ENCODE measurements around the gene FIS1.

Gene FIS1

DNA sequence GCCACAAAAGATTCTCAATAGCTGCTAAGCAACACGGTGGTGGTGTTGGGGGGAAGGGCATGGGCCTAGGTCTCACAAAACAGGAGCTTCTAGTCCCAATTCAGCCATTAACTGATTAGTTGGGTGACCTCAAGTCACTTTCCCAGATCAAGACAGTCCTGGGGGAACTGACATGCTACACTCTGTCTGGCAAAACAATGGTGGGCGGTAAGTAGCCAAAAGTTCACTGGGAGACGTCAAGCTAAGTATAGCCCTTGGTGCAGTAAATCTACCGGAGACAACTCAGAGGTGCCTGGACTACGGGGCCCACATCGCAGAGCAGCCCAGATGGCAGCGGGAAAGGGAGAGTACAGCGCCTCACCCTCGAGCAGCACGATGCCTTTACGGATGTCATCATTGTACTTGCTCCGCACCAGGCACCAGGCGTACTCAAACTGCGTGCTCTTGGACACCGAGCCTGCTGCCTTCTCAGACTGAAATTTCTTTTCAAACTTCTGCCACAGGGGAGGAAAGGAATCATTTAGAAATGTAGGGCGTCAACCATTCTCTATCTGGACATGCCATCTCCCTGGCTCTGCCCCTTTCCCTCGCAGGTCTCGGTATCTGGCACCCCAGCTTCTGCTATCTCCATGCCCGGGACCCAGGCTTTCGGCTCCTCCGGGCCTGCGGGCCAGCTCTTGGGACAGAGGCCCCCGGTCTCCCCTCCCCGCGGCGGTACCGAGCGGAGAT is 1.1 kb downstream of the FIS1 start:
- H3K4me1 ChIP-seq (ENCODE audit: insufficient read depth, low read length): peaks cover 14% of the 10 kb centered on the region; the same call in 1 of the 2 replicates
- H3K36me3 ChIP-seq (ENCODE audit: insufficient read depth, low read length): peaks cover 3% of the 10 kb centered on the region; the same call in 1 of the 2 replicates

DNA sequence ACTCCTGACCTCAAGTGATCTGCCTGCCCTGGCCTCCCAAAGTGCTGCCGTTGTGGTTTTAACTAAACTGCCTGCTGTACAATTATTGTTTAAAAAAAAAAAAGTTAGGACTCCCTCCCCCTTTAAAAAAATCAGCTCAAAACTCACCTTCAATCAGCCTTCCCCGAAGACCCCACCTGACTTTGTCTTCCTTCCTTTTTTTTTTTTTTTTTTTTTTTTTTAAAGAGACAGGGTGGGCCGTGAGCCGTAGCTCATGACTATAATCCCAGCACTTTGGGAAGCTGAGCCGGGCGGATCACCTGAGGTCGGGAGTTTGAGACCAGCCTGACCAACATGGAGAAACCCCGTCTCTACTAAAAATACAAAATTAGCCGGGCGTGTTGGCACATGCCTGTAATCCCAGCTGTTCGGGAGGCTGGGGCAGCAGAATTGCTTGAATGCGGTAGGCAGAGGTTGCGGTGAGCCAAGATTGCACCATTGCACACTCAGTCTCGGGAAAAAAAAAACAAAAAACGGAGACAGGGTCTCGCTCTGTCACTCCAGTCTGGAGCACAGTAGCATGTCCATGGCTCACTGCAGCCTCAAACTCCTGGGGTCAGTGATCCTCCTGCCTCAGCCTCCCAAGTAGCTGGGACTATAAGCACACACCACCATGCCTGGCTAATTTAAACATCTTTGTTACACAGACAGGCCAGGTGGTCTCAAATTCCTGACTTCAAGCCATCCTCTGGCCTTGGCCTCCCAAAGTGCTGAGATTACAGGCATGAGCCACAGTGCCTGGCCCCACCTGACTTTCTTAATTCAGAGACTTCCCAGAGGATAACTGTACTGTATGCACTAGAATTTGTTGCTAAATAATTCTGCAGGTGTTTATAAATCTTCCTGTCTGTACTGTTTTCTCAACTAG is 3.2 kb downstream of the FIS1 start:
- no peak overlapping the region for H3K9ac ChIP-seq (ENCODE audit: low read depth, low read length)
- peaks cover 3% of the 10 kb centered on the region; the same call in 1 of the 2 replicates for H3K36me3 ChIP-seq (ENCODE audit: insufficient read depth, low read length)
- peaks cover 32% of the 10 kb centered on the region; the same call in 1 of the 2 replicates for H3K4me1 ChIP-seq (ENCODE audit: insufficient read depth, low read length)

More for the DNA sequence above, 1.1 kb downstream of the FIS1 start:
- Histone ChIP-seq H3K9me3 (ENCODE audit: control insufficient read depth, insufficient read depth, low read length) (no peaks in the 10 kb centered on the region), H3K9ac (ENCODE audit: low read depth, low read length) (peak overlapping the region; percentile 100)

DNA sequence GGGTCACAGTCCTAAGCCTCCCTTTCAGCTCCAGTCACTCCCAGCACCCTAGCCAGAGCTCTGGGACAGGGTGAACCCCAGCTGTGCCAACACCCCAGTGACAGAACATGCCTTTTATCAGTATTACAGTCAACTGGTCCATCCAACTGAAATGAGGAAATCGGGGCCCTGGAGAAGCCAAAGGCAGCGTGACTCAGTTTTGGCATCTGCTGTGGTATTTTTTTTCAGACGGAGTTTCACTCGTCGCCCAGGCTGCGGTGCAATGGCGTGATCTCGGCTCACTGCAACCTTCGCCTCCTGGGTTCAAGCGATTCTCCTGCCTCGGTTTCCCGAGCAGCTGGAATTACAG is 3.9 kb downstream of the FIS1 start:
- Histone ChIP-seq H3K9me3 (ENCODE audit: control insufficient read depth, insufficient read depth, low read length) (no peaks in the 10 kb centered on the region), H3K36me3 (ENCODE audit: insufficient read depth, low read length) (peaks cover 3% of the 10 kb centered on the region; the same call in 1 of the 2 replicates), H3K9ac (ENCODE audit: low read depth, low read length) (no peak overlapping the region), H3K4me1 (ENCODE audit: insufficient read depth, low read length) (peaks cover 32% of the 10 kb centered on the region; the same call in 1 of the 2 replicates)

More for the DNA sequence above, 3.2 kb downstream of the FIS1 start:
- no peaks in the 10 kb centered on the region for H3K9me3 ChIP-seq (ENCODE audit: control insufficient read depth, insufficient read depth, low read length)

DNA sequence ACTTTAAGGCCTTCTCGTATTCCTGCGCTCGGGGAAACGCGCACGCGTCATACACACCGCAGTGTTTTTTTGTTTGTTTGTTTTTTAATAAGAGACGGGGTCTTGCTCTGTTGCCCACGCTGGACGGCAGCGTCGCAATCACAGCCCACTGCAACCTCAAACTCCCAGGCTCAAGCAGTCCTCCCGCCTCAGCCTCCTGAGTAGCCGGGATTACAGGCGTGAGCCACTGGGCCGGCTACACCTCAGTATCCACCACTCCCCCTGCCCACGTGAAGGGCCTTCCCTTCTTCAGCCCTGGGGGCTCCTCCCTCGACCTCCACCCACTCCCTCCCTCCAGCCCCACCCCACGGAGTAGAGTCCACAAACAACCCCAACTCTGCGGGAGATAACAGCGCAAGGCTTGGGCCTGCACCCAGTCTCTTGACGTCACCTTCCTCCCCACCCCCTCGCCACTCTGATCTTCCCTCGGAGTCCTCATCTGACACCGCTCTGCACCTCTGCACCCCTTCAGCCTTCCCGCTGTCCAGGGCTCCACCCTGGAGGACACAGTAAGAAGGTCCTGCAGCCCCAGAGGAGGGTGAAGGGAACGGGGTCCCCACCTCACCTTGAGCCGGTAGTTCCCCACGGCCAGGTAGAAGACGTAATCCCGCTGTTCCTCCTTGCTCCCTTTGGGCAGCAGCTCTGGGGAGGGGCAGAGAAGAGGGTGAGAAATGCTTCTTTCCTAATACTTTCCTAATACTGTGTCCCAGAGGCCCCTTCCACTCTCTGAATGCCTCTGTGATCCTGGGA is 4.5 kb downstream of the FIS1 start:
- Histone ChIP-seq H3K36me3 (ENCODE audit: insufficient read depth, low read length) (peaks cover 3% of the 10 kb centered on the region; the same call in 1 of the 2 replicates), H3K4me1 (ENCODE audit: insufficient read depth, low read length) (peaks cover 32% of the 10 kb centered on the region; the same call in 1 of the 2 replicates), H3K9ac (ENCODE audit: low read depth, low read length) (no peak overlapping the region), H3K9me3 (ENCODE audit: control insufficient read depth, insufficient read depth, low read length) (no peaks in the 10 kb centered on the region)

DNA sequence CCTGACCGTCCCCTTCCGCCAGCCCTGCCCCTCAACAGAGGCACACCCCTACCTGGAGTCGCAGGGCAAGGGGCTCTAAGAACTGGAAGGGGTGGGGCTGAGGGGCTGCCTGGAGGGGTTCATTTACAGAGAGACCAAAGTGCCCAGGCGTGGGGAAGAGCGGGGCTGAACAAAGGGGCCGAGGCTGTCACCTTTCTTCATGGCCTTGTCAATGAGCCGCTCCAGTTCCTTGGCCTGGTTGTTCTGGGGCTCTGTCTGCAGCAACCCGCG is 5.0 kb downstream of the FIS1 start:
- Histone ChIP-seq H3K4me1 (ENCODE audit: insufficient read depth, low read length) (peaks cover 32% of the 10 kb centered on the region; the same call in 1 of the 2 replicates), H3K9me3 (ENCODE audit: control insufficient read depth, insufficient read depth, low read length) (no peaks in the 10 kb centered on the region), H3K36me3 (ENCODE audit: insufficient read depth, low read length) (peaks cover 3% of the 10 kb centered on the region; the same call in 1 of the 2 replicates), H3K9ac (ENCODE audit: low read depth, low read length) (no peak overlapping the region)

GRCh38 chr7:101239191-101239950 is 5.5 kb downstream of the FIS1 start:
- H3K36me3 ChIP-seq (ENCODE audit: insufficient read depth, low read length): peaks cover 3% of the 10 kb centered on the region; the same call in 1 of the 2 replicates
- no peaks in the 10 kb centered on the region for H3K9me3 ChIP-seq (ENCODE audit: control insufficient read depth, insufficient read depth, low read length)
- H3K4me1 ChIP-seq (ENCODE audit: insufficient read depth, low read length): peaks cover 32% of the 10 kb centered on the region; the same call in 1 of the 2 replicates
- H3K9ac ChIP-seq (ENCODE audit: low read depth, low read length): no peak overlapping the region

DNA sequence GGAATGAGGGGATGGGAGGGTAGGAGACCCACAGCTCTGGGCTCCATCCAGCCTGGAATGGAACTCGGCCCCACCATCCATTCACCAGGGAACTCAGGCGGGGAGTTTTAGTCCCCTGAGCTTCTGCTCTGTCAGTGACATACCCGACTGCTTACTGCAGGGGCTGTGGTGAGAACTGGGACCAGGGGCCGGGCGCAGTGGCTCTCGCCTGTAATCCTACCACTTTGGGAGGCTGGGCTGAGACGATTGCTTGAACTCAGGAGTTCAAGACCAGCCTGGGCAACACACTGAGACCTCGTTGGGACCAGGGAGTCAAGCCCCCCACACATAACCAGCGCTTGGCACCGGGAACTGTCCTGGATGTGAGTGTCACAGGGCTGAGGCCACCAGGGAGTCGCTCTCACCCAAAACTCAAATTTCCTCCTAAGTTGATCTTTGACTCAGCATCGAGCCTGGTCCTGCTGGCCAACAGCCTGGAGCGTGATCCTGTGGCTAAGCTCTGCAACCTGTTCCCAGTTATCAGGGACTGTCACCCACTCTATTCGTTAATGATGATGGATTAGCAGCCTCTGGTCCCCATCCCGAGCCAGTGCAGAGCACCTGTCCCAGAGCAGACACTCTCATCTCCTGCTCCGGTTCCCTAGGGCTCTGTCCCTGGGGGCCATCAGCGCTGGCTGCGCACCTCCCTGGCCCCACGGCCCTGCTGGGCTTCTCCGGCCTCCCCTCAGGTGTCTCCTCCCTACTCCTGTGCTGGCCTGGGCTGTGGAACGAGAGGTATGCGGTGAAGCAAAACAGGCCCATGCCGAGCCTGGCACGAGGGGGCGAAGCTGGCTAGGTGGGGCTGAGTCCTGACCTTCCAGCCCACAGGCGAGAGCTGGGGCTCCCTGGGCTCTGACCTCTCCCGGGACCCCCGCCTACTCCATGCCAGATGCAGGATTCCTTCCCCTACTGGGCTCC is 6.4 kb downstream of the FIS1 start:
- Histone ChIP-seq H3K36me3 (ENCODE audit: insufficient read depth, low read length) (peaks cover 3% of the 10 kb centered on the region; the same call in 1 of the 2 replicates), H3K4me1 (ENCODE audit: insufficient read depth, low read length) (peaks cover 26% of the 10 kb centered on the region; the same call in 1 of the 2 replicates), H3K9me3 (ENCODE audit: control insufficient read depth, insufficient read depth, low read length) (no peaks in the 10 kb centered on the region), H3K9ac (ENCODE audit: low read depth, low read length) (no peak overlapping the region)

GRCh38 chr7:101237206-101238067 is 7.4 kb downstream of the FIS1 start, which contains the start of gene CLDN15:
Gene CLDN15, minus strand, starts transcription at chr7:101237802. Its CDS starts 221 bp downstream, at chr7:101237581.
- Histone ChIP-seq H3K4me1 (ENCODE audit: insufficient read depth, low read length) (peaks cover 33% of the 10 kb centered on the region), H3K9me3 (ENCODE audit: control insufficient read depth, insufficient read depth, low read length) (no peaks in the 10 kb centered on the region), H3K36me3 (ENCODE audit: insufficient read depth, low read length) (no peaks in the 10 kb centered on the region), H3K9ac (ENCODE audit: low read depth, low read length) (no peak within 1 kb of the TSS)

GRCh38 chr7:101236292-101236835 is 8.5 kb downstream of the FIS1 start:
- Histone ChIP-seq H3K9me3 (ENCODE audit: control insufficient read depth, insufficient read depth, low read length) (no peaks in the 10 kb centered on the region), H3K4me1 (ENCODE audit: insufficient read depth, low read length) (peaks cover 39% of the 10 kb centered on the region), H3K9ac (ENCODE audit: low read depth, low read length) (no peak overlapping the region), H3K36me3 (ENCODE audit: insufficient read depth, low read length) (no peaks in the 10 kb centered on the region)

DNA sequence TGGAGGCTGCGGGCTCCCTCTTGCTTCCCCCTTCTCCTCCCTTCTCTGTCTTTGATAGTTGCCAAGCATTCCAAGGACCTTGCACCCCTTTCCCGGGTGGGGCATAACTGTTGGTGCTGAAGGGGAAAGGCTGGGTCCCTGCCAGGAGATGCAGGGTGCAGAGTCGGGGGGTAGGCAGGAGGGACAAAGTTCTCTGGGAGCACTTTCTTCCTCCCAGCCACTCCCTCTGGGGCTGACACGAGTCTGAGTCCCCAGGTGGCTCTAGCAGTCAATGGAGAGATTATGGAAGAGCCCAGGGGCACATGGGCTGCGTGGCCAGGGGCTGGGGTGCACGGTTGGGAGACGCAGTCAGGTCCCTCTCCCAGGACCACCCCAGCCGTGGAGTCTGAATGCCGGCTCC is 9.4 kb downstream of the FIS1 start:
- H3K9me3 ChIP-seq (ENCODE audit: control insufficient read depth, insufficient read depth, low read length): no peaks in the 10 kb centered on the region
- H3K9ac ChIP-seq (ENCODE audit: low read depth, low read length): no peak overlapping the region
- H3K4me1 ChIP-seq (ENCODE audit: insufficient read depth, low read length): peaks cover 43% of the 10 kb centered on the region
- H3K36me3 ChIP-seq (ENCODE audit: insufficient read depth, low read length): no peaks in the 10 kb centered on the region

- peaks cover 43% of the 10 kb centered on the region for H3K4me1 ChIP-seq (ENCODE audit: insufficient read depth, low read length)
- H3K9ac ChIP-seq (ENCODE audit: low read depth, low read length): no peak overlapping the region
- H3K9me3 ChIP-seq (ENCODE audit: control insufficient read depth, insufficient read depth, low read length): no peaks in the 10 kb centered on the region
- H3K36me3 ChIP-seq (ENCODE audit: insufficient read depth, low read length): no peaks in the 10 kb centered on the region
Measured at GRCh38 chr7:101235050-101235449, 9.8 kb downstream of the FIS1 start.

DNA sequence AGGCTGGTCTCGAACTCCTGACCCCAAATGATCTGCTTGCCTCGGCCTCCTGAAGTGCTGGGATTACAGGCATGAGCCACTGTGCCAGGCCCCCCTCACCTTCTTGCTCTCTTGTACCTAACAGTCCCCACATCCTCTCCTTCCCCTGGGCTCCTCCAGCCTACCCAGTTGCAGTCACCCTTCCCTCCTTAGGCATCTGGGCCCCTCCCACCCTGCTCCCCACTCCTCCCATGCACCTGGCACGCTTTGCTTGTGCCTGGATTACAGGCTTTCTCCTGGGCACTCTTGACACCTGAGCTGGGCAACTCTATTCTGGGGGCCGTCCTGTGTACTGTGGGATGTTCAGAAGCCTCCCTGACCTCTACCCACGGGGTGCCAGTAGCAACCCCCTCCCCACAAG is 10.2 kb downstream of the FIS1 start:
- H3K4me1 ChIP-seq (ENCODE audit: insufficient read depth, low read length): peaks cover 43% of the 10 kb centered on the region

More for the DNA sequence above, 10.2 kb downstream of the FIS1 start:
- Histone ChIP-seq H3K36me3 (ENCODE audit: insufficient read depth, low read length) (no peaks in the 10 kb centered on the region), H3K9me3 (ENCODE audit: control insufficient read depth, insufficient read depth, low read length) (no peaks in the 10 kb centered on the region), H3K9ac (ENCODE audit: low read depth, low read length) (no peak overlapping the region)

Measured in ES-I3 (cell line).